GM20431 (cell line): ENCODE results near the gene SLC25A11.

Experiments used
- in situ Hi-C: fragments of 300-500 bp; cut with MseI, MboI; formaldehyde crosslinking; loops from one replicate; pipeline ENCODE4 v1.15.0; 2020; ENCODE audit warnings: low sequenced_read_pairs; ENCODE audit not compliant: unreplicated experiment

Gene SLC25A11

DNA sequence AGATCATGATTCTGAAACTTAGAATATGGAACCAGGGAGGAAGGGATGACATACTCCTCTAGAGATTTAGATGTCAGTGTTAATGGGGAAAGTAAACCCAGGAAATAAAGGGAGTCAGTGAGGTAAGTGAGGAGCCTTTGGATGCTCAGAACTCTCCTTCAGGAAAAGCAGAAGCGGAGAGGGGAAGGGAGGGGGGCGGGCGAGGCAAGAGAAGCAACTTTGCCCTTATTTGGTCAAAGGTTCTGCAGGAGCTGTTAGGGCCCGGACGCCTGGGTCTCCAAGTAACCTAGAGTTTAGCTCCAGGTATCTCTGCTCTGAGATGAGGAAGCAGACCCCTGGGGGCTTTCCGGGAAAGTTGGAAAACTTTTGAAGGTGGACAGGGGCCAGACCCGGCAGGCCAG is 7.2 kb upstream of the SLC25A11 start:
- in situ Hi-C loops, result no loop called here

DNA sequence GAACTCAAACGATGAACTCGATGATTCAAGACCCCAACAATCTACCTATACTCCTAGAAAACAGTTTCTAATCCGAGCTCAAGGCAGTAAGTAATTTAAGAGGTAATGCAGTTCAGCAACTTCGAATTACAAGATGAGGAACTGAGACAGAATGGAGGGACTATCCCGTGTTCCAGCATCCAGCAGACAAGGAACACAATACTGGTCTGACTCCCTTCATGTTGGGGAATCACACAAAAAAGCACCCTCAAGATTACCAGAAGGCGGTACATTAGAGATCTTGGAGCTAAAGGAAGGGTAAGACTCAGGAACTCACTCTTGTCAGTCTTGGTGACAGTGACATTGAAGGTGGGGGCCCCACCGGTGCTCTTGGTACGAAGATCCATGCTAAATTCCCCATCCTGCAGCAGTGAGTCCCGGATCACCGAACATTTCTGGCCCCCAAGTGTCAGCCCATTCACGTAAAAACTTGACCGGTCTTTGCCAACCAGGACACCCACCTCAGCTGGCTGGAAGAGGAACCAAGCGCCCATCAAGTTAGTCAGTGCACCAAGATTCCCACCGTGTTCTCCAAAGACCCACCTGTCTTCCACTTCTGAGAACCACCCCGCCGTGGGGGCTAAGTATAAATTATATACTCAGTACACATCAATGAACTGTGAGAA is 6.6 kb upstream of the SLC25A11 start:
- in situ Hi-C loops, result no loop called here

DNA sequence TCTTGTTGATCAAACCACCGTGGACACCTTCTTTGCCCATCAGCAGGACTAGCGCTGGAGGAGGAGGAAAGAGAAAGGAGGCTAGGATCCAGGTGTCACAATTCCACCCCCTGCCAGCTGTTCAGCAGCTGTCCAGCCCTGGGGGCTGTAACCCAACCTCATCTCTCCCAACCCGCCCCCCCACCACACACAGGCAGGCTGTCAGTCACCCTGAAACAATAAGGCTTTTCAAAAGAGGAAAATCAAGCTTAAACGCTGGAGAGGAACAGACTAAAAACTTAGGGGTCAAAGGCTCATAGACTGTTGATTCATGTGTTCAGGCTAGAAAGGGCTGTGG is 6.1 kb upstream of the SLC25A11 start:
- in situ Hi-C loops, result no loop called here

DNA sequence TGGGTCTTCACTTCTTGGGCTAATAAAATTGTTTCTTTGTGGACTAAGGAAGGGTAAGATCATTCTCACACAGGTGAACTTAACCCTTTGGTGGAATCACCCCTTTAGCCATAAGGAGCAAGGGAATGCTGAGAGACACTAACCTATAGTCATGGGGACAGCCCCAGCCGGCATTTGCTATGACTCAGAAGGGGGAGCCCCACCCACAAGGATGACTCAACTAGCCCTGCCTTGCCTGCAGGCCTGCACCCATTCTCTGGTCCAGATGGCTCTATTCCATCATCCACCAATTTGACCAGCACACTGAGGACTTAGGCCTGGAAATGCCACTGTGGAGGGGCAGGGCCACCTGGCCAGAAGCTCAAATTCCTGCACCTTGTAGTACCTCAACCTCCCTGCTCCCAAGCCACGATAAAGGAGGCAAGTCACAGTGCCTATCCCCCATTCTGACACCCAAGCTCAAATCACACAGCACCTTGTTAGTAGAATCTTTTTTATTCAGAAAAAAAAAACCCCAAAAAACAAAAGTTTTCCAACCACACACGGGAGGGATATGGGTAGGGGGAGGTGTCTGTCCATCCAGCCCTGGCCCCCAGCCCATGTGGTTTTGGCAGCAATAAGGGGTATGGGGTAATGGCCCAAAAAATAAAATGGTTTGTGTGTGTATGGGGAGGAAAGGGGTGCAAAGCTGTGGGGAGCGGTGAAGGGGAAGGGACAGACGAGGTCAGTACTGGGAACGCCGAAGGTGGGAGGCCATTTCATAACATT is 5.5 kb upstream of the SLC25A11 start:
- in situ Hi-C loops, result no loop called here

DNA sequence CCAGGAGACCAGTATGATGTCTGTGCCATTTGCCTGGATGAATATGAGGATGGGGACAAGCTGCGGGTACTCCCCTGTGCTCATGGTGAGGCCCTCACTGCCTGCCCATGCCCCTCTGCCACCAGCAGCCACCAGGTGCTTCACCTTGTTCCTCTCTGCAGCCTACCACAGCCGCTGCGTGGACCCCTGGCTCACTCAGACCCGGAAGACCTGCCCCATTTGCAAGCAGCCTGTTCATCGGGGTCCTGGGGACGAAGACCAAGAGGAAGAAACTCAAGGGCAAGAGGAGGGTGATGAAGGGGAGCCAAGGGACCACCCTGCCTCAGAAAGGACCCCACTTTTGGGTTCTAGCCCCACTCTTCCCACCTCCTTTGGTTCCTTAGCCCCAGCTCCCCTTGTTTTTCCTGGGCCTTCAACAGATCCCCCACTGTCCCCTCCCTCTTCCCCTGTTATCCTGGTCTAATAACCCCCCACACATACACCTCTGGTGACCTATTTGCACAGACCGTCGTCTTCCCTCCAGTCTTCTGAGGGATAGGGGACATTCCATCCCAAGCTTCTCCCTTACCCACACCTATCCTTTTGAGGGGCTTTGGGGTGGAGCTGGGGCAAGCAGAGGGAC is 4.8 kb upstream of the SLC25A11 start:
- in situ Hi-C loops, result no loop called here

DNA sequence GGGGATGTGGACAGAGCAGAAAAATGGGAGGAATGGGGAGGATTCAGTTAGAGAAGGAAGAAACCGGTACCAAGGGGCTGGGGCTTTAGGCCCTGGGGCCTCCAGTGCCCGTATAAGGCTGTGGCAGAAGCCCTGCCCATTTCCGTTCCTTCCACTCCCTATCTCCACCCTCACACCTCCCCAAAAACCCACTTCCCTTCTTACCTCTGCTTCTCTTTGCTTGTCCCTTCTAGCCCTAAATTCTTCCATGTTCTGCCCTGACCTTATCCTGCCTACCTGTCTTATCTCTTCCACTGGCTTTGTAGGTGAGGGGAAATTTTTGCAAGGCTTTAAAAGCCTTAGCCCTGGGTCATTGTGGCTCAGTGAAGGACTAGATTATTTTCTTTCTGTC is 4.3 kb upstream of the SLC25A11 start:
- in situ Hi-C loops, result no loop called here

DNA sequence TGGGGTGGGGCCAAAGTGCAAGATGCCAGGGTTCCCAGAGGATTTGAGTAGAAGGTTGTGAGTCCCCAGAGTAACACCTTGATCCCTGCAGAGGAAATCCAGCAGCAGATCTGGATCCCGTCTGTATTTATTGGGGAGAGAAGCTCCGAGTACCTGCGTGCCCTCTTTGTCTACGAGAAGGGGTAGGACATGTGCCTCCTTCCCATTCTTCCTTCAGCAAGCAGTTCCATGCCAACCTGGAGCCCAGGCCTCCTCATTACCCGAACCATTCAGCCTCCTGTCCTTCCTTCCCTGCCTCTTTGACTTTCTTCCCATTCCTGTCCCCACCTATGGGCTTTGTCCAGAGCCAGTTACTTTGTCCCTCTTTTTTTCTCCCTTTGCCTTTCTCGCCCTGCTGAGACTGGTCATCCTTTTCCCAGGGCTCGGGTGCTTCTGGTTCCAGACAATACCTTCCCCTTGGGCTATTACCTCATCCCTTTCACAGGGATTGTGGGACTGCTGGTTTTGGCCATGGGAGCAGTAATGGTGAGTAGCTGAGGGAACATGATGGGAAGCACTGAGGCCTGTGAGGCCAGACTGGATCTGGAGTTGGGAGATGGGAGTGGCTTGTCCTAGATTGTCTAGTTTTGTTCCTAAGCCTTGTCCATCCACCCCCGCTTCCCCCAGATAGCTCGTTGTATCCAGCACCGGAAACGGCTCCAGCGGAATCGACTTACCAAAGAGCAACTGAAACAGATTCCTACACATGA is 3.1 kb upstream of the SLC25A11 start:
- in situ Hi-C loops, result no loop called here

DNA sequence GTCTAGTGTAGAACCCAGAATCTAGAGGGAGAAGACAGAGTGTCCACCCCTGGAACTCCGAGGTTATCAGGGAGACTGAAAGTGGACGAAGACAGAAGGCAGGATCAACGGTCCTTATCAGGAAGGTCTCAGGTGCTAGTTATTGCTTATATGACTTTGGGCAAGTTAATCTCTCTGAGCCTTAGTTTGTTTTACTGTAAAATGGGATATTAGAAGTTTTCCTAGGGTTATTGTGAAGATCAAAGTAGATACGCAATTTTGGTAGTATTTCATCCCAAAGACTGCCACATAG is 1.4 kb upstream of the SLC25A11 start:
- in situ Hi-C loops, result no loop called here

DNA sequence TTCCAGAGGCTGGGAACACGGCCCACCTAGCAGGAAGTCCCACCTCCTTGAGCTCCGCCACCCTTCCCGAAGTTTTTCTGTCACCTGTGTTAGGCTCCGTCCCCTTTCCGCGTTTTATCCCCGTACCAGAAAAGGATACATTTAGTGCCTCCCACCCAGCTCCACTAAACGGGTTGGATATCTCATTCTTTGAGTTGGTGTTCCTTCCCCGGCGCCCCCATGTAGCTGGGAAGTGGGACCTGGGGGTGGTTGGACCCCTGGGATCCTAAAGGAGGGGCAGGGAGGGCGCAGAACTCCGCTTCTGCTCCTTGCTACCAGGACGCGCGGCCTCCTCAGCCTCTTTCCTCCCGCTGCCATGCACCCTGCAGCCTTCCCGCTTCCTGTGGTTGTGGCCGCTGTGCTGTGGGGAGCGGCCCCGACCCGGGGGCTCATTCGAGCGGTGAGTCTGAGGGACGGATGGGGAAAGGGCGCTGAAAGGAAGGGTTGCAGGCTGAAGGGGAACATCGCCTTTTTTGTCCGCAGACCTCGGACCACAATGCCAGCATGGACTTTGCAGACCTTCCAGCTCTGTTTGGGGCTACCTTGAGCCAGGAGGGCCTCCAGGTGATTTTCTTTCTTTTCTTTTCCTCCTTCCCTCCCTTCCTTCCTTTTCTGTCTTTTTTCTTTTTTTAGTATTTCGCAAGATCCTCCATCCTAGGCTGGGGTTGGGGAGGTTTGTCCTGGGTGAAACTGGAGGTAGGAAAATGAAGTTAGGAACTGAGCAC is 891 bp upstream of the SLC25A11 start:
- in situ Hi-C loops, result no loop called here

DNA sequence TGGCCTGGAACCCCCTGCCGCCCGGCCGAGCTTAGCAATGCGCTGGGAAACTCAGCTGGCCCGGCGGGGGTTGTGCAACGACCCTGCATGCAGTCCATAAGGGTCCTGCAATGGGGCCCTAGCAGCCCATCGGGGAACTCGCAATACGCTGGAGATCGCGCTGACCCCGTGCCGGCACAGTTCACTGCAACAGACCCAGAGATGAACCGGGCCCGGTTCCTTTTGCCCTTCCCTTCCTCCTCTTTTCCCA is 375 bp downstream of the SLC25A11 start:
- in situ Hi-C loops, result no loop called here

DNA sequence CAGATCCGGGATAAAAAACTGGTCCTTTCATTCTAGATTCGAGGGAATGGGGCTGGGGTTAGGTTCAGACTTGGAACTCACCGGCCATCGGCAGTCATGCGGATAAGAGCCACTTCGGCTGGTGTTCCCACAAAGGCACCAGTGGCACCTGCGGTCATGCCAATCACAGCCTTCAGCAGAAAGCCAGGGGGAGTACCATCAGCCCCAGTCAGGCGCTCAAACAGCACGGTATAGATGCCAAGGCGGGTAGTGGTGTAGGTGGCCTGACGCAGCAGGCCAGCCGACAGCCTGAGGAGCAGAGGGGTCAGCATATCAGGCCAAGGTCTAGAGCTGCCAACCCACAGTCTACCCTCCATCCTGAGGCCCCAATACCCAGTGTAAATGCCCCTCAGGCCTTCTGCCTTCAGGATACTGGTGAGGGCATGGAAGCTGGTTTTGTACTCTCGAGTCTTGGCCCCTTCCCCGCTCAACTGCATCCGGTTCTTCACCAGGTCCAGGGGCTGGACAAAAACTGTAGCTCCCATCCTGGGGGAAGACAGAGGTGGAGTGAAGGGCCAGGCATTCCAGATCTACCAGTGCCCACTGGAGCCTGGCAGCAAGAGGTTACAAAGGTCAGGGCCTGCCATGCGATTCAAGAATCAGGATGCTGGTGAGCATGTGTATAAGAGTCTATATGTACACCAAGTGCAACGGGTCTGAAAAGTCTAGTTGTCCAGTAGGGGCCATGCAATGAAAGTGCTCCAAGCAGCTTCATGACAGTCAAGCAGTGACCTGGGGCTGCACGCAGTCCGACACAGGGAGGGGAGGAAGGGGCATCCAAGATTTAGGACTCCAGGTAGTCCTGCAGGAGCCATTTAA is 929 bp downstream of the SLC25A11 start:
- in situ Hi-C loops, result no loop called here

DNA sequence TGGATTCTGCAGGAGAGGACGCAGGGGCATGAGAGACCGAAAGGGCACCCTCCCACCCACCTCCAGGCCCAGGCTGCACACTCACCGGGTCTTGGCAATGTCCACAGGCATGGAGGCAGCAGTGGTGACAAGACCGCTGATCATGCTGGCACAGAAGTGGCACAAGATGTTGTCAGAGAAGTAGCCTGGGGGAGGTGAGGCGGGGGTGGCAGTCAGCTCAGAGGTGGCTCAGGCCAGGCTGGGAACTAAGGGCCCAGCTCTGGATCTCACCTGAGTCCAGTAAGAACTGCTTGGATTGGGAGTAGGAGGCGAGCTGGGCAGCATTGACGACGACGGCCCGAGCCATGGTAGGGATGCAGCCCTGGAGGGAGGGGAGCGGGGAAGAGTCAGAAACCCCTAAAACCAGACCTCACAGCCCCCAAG is 1.8 kb downstream of the SLC25A11 start:
- in situ Hi-C loops, result no loop called here

DNA sequence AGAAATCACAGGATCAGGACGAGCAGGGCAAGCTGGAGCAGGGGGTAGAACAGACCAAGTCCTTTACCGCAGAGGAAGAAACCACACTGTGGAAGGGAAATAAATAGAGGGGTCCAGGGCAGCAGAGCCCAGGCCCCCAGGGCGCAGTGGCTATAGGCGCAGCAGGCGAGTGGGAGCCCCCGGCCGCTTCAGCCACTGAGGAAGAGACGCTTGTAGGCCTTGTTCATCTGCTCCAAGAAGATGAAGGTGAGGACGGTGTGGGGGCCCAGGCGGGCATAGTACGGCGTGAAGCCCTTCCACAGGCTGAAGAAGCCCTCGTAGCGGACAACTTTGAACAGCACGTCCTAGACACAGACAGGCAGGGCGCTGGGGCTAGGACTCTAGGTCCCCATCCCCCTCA is 2.3 kb downstream of the SLC25A11 start:
- in situ Hi-C loops, result no loop called here

DNA sequence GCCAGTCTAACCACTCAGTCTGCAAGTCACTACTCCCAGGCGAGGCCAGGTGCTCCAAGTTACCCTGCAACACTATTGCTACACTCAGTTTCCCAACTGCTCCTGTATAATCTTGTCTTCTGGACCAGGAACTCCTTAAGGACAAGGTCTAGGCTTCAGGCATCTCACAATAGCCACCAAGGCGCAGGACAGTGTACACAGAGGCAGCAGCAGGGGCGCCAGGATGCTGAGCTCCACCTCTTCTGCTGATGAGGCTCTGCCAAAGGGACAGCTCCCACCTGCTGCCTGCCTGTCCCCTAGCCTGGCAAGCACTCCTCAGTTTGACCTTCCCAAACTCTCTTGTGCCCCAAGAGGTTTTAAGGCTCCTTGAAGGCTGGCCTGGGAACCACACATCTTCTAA is 3.4 kb downstream of the SLC25A11 start:
- in situ Hi-C loops, result no loop called here

DNA sequence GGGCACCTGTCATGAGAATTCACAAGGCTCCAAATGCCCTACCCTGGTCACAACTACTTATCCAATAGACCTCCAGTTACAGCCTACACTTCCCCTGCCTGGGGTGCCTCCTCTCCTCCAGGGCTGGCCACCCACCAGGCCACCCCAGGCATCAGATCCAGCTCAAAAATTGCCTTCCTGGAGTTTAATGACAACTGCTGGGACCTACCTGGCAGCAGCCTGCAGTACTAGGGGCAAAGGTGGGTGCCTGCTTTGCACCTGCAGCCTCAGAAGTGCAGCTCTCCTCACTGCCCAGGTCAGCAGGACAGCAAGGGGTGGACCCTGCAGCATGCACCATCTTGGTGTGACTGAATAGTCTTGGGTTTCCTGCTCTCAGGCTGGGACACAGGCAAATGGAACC is 4.2 kb downstream of the SLC25A11 start:
- in situ Hi-C loops, result no loop called here

DNA sequence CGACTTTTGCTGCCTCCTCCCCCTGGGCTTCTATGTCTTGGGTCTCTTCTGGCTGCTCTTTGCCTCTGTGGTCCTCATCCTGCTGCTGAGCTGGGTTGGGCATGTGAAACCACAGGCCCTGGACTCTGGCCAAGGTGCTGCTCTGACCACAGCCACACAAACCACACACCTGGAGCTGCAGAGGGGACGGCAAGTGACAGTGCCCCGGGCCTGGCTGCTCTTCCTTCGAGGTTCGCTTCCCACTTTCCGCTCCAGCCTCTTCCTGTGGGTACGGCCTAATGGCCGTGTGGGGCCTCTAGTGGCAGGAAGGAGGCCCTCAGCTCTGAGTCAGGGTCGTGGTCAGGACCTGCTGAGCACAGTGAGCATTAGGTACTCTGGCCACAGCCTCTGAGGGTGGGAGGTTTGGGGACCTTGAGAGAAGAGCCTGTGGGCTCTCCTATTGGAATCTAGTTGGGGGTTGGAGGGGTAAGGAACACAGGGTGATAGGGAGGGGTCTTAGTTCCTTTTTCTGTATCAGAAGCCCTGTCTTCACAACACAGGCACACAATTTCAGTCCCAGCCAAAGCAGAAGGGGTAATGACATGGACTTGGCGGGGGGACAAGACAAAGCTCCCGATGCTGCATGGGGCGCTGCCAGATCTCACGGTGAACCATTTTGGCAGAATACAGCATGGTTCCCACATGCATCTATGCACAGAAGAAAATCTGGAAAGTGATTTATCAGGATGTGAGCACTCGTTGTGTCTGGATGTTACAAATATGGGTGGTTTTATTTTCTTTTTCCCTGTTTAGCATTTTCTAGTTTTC is 5.5 kb downstream of the SLC25A11 start:
- in situ Hi-C loops, result no loop called here

DNA sequence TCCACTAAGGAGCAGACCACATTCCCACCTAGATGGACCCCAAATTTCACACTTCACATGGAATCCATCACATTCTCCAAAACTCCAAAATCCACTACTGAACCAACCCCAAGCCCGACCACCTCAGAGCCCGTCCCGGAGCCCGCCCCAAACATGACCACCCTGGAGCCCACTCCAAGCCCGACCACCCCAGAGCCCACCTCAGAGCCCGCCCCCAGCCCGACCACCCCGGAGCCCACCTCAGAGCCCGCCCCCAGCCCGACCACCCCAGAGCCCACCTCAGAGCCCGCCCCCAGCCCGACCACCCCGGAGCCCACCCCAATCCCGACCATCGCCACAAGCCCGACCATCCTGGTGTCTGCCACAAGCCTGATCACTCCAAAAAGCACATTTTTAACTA is 6.2 kb downstream of the SLC25A11 start:
- in situ Hi-C loops, result no loop called here

DNA sequence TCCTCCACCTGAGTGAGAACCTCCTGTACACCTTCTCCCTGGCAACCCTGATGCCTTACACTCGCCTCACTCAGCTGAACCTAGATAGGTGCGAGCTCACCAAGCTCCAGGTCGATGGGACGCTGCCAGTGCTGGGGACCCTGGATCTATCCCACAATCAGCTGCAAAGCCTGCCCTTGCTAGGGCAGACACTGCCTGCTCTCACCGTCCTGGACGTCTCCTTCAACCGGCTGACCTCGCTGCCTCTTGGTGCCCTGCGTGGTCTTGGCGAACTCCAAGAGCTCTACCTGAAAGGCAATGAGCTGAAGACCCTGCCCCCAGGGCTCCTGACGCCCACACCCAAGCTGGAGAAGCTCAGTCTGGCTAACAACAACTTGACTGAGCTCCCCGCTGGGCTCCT is 7.1 kb downstream of the SLC25A11 start:
- in situ Hi-C loops, result no loop called here

DNA sequence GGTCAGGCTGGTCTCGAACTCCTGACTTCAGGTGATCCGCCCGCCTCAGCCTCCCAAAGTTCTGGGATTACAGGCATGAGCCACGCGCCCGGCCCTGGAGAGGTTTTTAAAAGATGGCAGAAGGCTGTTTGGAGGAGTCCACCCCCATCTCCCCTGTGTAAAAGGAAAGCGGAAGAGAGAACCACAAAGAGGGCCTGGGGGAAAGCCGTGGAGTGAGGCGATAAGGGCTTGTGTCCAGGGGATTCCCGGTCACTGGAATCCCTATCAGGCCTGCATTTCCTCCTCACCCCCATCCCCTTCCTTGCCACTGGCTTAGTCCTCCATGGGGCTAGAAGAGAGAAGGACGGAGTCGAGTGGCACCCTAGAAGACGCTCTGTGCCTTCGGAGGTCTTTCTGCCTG is 7.9 kb downstream of the SLC25A11 start, which contains the start of gene GP1BA:
TSS of gene GP1BA (plus strand) at position 315 of the 400 bp plus-strand sequence. CDS start 328 bp downstream, outside the sequence.
- in situ Hi-C loops, result no loop called here
